ENCODE results near the gene HAAO.

HAAO gene

DNA sequence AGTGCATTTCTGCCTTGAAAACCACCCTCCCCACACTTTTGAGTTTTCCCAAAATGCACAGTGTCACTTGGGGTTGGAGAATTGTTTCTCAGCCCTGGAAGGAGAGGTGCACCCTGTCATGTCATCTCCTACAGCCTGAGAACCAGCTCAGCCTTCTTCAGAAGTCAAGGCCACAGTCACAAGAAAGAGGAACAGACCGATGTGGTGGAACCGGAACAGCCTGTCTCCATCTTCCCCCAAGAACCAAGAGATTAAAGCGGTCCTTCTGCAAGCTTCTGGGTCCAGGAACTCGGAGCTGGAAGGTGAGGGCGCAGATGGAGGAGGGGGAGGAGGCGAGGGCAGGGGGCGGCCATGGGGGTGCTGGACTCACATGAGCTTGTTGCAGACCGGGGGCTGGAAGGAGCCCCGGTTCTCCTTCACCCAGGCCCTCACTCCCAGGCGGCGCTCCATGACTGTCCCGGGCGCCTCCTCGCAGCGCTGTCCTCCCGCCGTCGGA is 248 bp downstream of the HAAO start:
- peak; percentile 45 to 63 (median 63) for DNase-seq

DNA sequence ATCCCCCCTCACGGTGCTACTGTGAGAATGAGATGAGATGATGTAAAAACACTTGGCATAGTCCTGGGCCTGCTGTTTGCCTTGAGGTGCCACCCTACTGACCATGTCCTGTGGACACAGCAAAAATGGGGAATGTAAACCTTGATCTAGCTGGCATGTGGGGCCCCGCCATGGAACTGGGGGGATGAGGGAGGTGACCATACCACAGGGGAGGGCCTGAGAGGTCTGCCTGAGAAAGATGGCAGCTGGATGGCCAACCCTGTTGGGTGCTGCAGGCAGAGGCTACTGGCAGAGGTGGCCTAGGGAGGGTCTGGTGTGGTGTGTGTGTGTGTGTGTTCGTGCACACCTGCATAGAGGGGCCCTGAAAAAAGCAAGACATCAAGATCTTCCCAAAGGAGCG is 777 bp downstream of the HAAO start:
- no peak for DNase-seq

DNA sequence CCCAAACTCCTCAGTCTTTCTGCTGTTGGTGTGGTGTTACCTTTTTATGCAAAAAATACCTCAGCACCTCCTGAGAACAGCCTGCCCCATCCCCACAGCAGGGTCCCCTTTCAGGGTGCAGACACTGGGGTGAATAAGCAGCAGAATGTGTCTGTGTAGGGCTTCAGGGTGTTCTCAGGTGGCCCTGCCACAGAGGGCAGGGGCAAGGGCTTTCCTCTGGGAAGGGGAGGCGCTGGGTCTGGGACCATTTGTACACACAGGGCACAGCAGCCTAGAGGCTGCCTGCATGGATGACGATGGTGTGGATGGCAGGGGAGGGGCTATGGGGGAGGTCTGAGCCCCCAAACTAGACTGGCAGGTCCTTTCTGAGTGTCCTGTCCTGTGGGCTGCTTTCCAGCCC is 2.6 kb downstream of the HAAO start:
- no peak for DNase-seq

DNA sequence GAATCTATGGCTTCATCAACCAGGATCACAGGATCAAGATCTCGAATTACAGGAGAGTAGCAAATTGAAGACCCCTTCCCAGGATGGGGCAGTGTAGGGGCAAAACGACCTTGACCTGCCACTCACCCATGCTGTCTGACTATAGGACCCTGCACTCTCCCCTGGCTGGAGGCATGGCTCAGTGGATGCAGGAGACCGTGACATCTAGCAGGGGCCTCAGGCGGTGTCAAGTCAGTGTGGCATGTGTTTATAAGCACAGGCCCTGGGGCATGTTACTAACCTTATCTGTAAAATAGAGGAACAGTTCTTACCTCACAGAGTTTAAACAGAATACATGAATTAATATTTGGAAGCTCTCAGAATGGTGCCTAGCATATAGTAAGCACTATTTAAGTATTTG is 3.5 kb downstream of the HAAO start:
- DNase-seq: no peak

DNA sequence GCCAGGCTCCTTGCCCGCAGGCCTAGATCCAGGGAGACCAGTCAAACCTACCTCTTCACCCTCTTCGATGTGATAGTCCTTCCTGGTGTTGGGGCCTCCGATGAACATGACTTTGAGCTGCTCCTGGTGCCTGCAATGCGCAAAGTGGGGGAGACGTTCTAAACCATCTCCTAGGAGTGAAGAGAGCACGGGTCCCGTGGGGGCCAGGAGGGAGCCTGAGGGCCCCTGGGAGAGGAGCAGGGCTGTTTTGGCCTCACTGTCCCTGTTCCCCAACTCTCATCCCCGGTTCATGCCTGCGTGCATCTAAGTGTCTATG is 3.9 kb downstream of the HAAO start:
- DNase-seq: no peak

DNA sequence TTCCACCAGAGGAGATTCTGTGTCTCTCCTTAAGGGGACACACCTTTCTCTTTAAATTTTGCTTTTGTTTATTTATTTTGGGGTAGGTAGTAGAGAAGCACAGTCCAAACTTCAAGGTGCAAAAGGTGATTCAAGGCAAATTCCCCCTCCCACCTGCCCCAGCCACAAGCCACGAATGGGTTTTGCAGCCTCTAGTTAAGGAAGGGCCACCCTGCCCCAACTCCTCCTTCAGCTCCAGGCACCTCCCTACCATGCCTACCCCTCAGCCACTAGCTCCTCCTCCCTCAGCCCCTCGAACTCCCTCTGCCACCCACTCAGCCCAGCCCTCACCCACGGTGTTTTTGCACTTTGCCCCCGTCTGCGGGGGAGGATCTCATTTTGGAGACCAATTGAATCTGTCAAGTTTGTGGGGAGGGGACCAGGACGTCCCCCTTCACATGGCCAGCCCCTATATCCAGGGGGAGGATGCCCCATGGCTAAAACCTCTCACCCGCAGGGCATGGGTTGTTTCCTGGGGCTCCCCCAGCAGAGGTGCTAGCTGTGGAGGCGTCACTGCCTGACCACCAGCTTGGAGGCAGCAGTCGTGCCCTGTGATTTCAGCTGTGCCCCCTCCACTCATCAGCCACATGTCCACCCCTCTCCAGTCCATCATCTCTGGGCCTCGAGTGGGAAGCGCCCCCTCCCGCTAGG is 4.5 kb downstream of the HAAO start:
- no peak for DNase-seq

DNA sequence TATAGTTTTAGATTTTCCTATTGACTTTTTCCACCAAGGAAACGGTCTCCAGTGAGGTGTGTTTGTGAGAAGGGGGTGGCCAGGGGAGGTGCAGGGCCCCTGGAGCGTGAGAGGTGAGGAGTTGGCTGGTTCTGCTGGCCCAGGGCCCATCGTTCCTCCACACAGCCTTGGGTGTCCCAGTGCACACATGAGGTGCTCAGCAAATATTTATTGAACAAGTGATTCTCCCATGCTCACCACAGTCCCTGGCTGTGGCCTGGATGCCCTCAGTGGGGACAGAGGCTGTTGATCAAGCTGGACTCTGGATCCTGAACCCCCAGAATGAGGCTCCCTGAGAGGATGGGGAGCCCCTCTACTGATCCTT is 5.0 kb downstream of the HAAO start:
- DNase-seq: no peak

DNA sequence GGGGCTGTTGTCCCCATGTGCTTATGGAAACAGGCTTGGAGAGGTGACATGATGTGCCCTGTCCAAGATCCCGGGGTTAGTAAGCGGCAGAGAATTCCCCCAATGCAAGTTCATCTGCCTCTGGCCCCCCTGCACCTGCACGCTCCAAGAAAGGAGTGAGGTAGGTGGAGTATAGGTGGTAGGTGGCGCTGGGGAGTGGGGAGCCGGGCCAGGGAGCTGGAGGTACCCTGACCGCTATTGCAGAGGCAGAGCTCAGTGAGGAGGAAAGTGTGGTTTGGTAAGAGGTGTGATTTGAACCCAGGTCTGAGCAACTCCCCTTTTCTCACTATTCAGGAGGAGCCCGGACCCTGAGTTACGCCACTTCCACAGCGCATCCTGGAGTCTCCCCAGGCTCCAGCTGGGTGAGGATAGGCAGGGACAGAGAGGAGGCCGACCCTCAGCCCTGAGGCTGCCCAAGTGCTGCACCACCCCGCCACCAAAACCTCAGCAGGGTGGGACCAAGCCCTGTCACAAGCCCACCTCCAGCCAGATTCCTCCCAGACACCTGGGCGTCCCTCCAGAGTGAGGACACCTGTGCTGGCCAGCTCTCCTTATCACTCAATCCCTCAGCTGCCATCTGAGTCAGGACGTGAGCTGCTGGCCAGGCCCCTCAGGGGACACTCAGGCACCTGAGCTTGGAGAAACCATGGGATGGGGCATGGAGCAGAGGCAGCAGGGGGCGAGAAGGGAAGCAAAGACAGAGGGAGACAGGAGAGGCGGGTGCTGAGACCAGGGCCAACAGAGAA is 5.6 kb downstream of the HAAO start:
- no peak for DNase-seq

DNA sequence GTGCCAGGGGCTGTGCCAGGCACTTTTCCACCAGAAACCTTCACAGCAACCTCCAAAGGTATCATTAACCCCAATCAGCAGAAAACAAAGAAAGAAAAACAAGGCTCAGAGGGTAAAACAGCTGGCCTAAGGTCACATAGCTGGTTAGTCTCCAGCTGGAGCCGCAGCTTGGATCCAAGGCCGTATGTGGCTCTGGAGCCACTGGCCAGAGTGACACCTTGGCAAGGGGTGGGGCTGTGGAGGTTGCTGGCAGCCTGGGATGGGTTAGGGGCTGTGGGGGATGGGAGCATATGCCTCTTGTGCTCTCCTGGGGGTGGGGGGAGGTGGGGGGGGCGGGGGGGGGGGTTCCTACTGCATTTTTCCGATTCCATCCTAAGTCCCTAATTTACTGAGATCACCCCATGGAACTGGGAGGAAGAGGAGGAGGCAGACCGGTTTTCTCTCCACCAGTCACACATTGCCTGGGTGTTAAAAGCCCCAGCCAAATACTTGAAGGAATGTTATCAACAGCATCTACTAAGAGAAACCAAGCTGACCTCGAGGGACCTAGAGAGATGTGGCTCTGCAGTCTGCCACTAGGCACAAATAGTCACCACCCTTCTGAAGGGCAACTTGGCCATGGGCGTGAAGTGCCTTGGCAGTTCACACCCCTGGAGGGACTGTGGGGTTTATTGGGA is 8.0 kb downstream of the HAAO start:
- DNase-seq: no peak

DNA sequence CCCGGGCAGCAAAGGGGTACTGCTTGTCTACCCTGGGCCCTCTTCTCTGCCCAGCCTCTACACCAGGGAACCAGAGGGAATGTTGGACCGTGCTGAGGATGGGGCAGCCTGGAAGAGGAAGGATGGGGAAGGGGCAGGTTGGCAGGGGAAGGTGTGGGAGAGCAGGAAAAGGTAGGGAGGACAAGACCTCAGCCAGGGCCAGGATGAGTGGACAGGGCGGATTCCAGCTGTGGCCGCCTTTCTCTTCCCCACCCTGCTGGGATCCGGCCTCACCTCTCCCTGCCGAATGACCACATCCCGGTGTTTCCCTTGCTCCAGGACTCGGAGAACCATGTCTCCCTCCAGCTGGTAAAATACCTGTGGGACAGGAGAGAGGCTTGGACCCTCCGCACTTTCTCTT is 8.9 kb downstream of the HAAO start:
- no peak for DNase-seq

DNA sequence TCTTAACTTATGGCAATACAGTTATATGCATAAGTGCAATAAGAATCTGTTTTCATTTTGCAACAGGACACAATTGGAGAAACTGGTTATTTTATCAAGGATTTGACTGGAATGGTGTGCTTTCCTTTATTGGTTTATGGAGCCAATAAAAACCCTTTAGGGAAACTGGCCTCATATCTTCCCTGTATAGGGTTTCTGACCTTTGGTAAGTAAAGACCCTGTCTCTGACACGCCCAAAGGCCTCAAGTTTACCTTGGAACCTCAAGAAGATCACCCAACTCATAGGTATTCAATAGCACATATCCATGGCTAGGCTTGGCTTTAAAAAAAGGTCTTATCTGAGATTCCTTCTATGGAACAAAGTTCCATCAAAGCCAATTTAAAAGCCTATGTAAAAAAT is 11.2 kb downstream of the HAAO start:
- no peak for DNase-seq

DNA sequence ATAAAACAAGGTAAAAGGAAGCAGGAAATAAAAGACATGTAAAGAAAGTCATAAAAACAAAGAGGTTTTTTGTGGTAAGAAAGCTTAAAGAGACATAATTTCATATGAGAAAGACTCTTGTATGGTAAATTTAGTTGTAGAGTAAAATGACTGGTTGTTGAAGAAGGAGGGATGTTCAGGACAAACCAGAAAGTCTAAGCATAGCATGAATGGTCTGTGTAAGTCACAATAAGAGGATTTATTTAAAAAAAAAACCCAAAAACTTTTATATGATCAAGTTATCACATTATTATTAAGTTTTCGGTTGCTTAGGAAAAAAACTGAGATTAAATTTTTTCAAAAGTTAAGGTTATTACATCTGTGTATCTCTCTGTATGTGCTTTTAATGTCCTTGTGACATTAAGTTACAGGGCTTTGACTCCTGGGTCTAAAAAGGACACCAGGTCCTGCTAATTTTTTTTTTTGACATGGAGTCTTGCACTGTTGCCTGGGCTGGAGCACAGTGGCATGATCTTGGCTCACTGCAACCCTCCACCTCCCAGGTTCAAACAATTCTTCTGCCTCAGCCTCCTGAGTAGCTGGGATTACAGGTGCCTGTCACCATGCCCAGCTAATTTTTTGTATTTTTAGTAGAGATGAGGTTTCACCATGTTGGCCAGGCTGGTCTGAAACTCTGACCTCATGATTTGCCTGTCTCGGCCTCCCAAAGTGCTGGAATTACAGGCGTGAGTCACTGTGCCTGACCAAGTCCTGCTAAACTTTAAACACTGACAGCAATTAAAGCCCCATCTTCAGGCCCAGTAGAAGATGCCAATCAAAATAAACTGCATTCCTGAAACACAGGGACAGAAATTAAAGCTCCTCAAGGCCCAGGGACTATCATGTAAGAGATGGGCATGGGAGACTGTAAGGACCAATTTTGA is 14.2 kb downstream of the HAAO start:
- DNase-seq: no peak

DNA sequence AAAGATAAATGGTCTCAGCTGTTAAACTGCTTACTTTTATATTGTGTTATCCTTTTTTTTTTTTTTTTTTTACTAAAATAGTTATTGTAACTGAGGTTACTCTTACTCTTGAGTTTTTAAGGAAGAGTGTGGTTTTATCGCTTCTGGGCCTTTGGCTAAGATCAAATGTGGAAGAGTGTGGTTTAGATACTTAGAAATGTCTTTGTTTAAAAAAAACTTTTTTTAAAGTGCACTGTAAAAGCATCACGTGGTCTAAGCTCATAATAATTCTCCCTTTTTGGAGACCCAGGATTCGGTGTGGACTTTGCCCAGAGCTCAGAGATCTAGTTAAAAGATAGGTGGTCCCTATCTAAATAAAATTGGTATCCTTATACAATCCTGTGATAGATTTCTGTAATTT is 16.6 kb downstream of the HAAO start:
- DNase-seq: no peak

DNA sequence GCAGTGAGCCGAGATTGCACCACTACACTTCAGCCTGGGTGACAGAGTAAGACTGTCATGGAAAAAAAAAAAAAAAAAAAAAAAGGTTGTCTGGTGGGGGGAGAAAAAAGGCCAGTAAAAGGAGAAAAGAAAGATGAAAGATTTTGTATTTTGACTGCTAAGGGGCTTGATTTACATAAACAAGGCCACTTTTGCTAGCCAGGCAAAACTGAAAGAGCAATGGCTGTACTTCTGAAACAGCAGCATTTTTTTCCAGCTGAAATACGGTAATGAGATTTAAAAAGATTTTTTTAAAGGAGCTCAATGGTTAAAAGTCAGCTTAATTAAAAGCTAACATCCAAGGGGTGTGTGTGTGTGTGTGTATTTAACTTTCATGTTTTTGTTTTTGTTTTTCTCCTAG is 17.2 kb downstream of the HAAO start:
- no peak for DNase-seq

DNA sequence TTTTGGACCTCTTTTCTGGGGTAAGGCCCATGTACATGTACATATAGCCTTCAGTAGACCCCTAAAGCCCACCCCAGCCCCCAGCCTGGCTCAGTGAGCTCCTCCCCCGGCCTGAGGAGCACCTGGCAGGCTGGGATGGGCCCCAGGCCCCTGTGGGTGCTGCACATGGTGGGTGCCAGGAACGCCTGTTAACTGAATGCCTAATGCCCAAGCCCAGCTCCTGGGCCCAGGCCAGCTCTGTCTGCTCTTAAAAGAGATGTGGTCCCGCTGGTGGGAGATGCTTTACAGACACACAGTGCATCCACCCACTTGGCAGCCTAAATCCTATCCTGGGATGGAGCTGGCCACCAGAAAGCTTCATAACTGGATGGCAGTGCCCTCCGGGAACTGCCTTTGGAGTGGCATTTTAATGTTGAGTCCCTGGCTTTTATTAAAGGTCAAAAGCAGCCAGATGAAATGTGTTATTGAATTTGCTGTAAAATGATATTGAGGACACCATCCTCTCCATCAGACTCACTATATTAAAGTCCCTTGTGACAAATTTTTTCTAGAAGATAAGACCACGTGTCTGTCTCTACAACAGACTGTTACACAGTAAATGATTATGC is 20.7 kb downstream of the HAAO start:
- no peak for DNase-seq

DNA sequence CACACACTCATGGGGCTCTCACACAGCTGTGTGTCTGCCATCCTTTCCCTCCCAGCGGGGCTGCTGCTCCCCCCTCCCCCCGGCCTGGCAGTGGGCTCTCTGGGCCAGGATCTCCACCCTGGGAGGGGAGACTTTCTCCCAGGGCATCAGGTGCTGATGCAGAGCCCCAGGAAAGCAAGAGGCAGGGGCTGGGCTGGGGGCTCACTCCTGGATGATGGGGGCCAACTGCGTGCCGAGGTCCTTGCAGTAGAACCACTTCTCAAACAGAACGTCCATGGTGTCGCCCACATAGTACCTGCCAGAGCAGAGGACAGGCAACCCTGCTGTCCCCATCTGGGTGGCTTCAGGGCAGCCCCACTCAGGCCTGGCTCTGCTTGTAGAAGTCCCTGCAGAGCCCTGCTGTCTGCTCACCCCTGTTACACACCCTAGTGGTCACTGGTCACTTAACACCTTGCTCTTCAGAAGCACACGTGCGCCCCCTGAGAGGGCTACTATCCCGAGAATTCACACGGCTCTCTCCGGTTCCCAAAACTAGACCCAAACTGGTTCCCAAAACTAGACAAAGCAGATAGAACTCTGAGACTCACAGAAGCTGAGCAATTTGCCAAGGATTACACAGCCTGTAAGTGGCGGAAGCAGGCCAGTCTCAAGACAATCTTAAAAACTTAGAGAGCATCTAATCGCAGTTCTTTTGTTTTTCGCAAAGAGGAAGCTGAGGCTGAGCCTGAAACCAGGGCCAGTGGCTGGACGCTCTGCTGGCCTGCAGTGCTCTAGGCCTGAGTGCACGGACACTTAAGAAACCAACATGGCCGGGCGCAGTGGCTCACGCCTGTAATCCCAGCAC is 21.9 kb downstream of the HAAO start:
- DNase-seq: peak; percentile 61 to 73 (median 73)

DNA sequence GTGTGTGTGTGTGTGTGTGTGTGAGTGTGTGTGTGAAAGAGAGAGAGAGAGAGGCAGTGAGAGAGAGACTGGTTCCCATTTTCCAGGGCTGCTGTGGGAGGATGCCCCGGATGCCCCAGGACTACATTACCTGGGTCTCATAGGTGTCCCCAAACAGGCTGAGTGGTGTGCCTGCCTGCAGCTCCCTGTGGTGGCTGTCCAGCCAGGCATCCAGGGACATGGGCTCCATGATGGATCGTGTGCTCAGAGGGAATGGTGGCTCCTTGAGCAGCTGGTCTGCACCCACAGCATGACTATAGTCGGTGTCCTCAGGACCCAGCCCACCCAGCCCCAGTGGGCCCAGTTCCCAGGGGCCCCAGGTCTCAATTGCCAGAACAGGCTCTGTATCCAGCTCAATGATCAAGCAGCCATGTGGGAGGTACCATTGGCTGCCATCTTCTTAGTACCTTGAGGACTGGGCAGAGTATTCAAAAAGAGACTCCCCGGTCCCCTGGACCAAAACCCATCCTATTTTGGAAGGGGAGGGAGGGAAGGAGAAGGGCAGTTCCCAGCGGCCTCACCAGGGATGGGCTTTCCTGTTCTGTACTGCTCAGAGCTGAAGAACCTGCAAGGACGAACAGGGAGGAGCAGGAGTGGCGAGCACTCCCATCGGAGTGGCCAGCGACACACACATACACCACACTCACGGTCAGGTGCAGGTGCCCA is 22.6 kb downstream of the HAAO start:
- no peak for DNase-seq

DNA sequence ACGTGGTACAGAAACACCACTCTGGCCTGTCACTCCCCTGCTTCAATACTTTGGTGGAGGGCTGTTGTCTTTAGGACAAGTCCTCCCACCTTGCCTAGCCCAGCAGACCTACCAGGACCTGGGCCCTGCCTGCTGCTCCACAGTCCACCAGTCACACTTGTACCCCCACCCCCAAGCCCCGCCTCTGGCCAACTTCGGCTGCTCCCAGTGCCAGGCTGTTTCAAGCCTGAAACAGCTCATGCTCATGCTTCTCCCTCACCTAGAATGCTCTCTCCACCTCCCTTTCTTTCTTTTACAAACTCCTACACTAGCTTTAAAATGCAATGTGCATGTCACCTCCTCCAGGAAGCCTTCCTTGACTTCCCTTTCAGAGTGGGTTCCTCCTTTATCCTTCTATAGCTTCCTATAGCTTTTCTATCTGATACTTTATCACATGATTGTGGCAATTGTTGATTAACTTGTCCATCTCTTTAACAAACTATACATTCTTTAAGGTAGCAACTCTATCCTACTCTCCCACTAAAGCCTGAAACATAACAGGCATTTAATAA is 23.6 kb downstream of the HAAO start:
- no peak for DNase-seq

DNA sequence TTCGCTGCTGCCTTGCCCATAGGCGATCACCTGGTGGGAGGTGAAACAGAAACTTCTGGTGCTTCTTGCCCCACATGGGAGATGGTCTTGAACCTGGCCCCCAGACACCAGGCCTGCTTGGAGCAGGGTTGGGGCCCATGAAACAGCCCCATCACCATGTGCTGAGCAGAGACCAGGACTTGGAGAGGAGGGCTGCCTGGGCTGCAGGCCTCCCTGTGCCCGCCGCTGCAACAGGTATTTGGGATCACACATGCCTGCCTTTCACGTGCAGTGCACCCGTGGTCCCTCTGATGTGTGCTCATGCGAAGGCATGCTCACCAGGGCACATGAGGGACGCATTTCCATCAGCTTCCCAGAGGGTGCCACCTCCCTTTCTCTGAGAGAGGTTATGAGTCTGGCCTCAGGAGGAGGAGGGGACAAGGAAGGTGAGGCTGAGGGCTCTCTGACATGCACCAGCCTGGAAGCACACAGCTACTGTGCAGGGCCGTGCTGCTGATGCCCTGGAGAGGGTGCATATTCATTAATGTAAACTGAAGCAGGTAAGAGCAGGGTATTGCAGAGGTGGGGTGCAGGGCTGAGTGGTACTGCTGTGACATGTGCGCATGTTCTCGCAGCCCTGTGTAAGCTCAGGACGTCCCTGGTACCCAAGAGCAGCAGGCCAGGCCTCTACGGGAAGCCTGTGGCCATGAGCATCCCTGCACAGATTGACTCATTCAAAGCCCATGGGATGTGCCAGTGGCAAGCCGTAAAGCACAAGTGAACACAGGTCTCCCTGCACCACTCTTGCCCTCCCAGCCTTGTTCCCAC is 24.3 kb downstream of the HAAO start:
- DNase-seq: no peak
